DMS79 (cell line): ENCODE data around the gene COL16A1.
A peak's percentile ranks its signal among the peaks of the same experiment; 100 is the strongest.

ENCODE experiments used
- DNase-seq: peaks from one replicate; lab custom pipeline; 2025; lab: John Stamatoyannopoulos, UW

Gene COL16A1

DNA sequence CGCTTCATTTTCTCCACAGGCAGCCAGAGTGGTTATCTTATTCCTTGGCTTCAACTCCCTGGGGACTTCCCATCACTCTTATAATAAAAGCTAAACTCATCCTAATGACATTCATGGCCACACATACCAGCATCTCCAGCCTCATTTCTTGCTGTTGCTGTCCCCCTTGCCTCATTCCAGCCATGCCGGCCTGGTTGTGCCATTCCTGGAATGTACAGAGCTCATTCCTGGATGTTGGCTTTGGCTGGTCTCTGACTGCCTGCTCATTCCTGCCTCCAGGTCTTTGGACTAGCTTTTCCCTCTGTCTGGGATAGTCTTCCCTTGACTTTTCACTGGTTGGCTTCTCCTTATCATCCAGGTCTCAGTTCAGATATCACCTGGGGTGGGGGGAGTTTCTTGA lies 56.7 kb downstream of the COL16A1 start:
- no peak for DNase-seq

DNA sequence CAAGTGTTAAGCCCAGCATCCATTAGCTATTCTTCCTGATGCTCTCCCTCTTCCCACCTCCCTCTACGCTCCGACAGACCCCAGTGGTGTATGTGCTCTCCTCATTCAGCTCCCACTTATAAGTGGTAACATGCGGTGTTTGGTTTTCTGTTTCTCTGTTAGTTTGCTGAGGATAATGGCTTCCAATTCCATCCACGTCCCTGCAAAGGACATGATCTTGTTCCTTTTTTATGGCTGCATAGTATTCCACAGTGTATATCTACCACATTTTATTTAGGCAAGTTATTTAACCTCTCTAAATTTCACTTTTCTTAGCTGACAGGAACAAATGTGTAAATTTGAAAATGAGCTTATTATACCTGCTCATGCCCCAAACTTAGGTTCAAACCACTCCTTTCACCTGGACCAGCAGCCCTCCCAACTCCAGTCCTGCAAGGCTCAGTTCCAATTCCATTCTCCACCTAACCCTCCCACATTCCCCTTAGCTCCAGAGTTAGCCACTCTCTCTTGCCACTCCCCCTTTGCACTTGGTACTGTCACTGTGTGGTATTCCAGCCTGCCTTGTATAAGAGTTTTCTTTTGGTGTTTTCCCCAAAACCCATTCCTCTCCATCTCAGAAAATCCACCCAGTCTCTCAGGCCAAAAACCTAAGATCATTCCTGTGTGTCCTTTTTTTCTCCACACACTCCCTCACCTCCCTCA lies 57.4 kb downstream of the COL16A1 start:
- no peak for DNase-seq

DNA sequence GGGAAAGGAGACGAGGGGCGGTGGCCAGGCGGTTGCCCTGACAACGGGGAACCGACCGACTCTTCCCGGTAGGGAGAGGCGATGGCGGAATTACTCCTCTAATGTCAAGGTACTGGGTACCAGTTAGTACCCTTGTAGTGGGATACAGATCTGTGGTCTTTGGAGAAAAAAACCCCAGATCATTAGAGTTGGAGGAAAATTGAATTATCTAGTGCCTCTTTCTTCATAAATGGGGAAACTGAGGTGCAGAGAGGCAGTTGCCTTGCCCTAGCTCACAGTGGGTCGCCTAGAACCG lies 58.6 kb downstream of the COL16A1 start:
- no peak for DNase-seq

- peak; percentile 99 for DNase-seq
Measured at GRCh38 chr1:31644560-31645273, 59.1 kb downstream of the COL16A1 start, which contains the start of gene PEF1. Gene PEF1, minus strand, starts transcription at chr1:31644876. Its CDS starts 12 bp downstream, at chr1:31644864.

DNA sequence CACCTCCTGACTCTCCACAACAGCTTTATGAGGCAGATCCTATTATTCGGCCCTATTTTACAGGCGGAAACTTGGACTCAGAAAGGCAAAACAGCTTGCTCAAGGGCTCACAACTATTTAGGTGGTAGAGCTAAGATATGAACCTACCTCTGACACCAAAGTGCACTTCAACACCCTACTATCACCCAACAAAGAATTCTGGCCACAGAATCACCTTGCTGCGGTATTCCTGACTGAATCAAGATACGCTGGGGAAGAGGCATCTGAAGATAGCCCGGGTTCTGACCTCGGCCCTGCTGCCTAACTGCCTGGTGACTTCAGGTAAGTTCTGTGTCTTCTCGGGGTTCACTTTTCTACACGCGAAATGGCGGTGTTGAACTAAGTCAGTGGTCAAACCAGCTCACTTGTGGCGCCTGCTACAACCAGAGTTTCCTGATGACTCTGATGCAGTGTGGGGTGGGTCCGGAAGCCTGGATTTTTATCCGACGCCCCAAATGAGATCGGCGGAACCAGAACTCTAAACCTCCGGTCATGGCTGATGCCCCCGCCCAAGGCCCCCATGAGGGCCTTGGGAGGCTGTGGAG lies 59.7 kb downstream of the COL16A1 start:
- DNase-seq, result no peak

DNA sequence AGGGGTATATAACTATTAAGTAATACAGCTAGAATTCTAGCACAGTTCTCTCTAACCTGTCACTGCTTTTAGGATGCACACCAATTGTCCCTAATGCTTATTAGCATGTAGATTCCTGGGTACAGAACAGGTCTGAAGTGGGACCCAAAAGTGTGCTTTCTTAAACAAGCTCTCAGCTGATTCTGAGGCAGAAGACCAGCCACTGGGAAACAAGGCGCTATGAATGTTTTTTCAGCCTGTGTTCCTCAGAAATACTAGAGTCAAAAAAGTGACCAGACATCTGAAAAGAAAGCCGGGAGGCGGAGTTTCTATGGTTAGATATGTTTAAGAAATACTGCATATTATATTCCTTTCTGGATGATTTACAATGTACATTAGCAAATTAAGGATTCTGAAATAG lies 60.9 kb downstream of the COL16A1 start:
- no peak for DNase-seq

GRCh38 chr1:31642366-31642765 lies 61.5 kb downstream of the COL16A1 start:
- no peak for DNase-seq

- DNase-seq, result peak; percentile 40
Measured at GRCh38 chr1:31640964-31641363, 62.9 kb downstream of the COL16A1 start.

- DNase-seq, result no peak
Measured at GRCh38 chr1:31640179-31640578, 63.6 kb downstream of the COL16A1 start.

GRCh38 chr1:31639543-31639942 lies 64.3 kb downstream of the COL16A1 start:
- no peak for DNase-seq

- DNase-seq, result no peak
Measured at GRCh38 chr1:31637915-31638673, 65.7 kb downstream of the COL16A1 start.

DNA sequence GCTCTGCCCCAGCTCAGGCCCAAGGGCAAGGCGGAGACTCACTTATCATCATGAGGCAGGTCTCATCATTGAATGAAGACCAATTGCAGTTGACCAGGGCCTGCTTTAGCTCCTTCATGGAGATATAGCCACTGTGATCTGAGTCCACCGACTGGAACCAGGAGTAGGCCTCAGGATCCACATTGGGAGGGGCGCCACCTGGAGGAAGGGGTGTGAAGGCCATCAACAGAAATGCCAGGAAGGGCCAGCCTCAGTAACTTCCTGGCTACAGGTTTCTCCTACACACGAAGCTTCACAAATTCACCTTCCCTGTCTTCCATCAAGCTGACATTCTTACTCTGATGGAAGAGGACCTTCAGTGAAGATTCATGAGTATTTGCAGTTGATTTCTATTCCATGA lies 70.7 kb downstream of the COL16A1 start:
- DNase-seq, result no peak

DNA sequence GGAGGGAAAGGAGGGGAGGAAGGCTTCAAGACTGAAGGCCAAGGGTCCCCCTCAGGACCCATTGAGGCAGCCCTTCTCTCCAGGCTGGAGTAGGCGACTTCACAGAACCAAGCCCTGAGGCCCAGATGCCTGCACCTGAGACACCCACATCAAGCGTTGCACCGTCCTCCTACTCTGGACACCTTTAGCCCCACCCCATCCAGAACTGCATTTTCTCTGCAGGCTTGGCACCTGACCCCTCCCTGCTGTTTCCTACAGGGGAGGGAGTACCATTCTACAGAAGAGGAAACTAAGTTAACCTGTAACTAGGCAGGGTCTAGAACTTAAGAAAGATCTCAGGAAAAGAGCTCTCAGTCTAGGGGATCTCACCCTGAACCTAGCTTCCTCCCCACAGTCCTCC lies 71.2 kb downstream of the COL16A1 start:
- no peak for DNase-seq

- no peak for DNase-seq
Measured at GRCh38 chr1:31628931-31629556, 74.8 kb downstream of the COL16A1 start.

- DNase-seq, result peak; percentile 98
Measured at GRCh38 chr1:31627930-31628559, 75.8 kb downstream of the COL16A1 start.

GRCh38 chr1:31627301-31627929 lies 76.4 kb downstream of the COL16A1 start:
- peak; percentile 69 for DNase-seq

GRCh38 chr1:31626223-31627207 lies 77.3 kb downstream of the COL16A1 start:
- DNase-seq, result no peak

DNA sequence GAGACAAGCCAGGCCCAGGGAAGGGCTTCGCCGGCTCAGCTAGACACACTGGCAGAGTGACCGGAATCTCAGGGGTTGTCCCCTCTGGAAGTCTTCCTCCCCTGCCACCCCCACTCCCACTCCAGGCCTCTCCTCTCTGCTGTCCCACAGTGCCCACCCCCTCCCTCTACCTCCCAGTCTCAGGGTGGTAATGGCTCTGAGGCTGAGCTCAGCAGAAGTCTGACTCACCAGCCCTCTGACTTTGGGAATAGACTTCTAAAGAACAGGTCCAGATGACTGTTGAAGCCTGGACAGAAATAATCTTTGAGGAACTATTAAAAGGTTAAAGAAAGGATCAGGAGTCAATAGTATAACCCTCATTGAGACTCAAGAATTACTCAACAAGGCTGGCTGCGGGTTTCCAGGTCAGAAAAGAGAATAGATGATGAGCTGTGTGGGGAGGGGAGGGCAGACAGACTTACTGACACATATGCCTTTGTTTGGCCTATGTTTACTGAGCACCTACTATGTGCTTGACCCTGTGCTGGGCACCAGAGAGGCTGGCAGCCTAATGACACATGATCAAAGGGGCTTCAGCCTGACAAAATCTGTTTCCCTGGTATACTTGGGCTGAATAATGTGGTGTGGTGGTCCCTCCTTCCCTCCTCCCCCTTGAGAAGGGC lies 78.1 kb downstream of the COL16A1 start:
- DNase-seq, result no peak

DNA sequence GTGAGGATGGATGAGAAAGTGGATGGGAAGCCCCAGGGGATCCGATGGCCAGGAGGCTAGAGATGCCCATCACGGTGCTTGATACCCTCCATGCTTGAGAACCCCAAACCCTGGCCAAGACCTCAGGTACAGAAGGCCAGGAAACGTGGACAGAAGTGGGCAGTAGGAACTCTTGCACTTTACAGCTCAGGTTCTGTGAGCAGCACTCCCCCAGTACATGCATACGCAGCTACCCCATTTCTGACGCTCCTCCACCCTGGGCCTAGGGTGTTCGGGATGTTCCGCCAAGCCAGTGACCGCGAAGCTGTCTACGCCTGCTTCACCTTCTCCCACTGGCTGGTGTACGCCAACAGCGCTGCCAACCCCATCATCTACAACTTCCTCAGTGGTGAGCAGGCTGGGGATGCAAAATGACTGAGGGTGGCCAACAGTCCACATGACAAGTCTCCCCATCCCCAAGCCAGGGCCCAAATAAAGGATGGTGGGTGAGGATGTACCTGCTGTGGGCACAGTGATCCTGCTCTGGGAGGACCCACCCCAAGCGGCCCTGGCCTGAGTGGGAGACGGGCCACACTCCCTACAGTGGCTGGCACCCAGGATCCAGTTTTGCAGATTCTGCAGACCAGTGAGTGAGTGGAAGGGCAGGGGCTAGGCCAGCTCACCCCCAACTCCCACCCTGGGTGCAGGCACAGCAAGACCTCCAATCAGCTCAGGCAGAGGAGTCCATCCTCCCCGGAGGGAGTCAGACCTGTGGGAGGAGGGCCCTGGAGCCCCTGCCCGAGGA lies 78.9 kb downstream of the COL16A1 start:
- DNase-seq, result no peak
